ENCODE measurements around the gene BCL2L15.

GRCh38 chr1:113861641-113862040 is 25.7 kb downstream of the BCL2L15 start:
- TF ChIP-seq CTCF (IDR thresholded peaks at IDR 0.05; ENCODE audit: extremely low read depth in 1 of 2, insufficient read depth in 1 of 2, low read depth in 1 of 2, low read length in 2 of 2): no peak
- no peak for TF ChIP-seq POLR2A (IDR thresholded peaks at IDR 0.05; ENCODE audit: low read depth, low read length)

Data from endothelial cell of umbilical vein (primary cell).